IMR-90 (cell line): Measurements from ENCODE around the gene RAB2B.

Source experiments
- BHLHE40 ChIP-seq: fragments of 150-350 bp; IDR thresholded peaks from 2 replicates; pipeline ENCODE4 v1.6.1; 2016; ENCODE audit warnings: mild to moderate bottlenecking, low read depth, low read length
- CEBPB ChIP-seq: IDR thresholded peaks from 2 replicates; pipeline ENCODE4 v1.6.1; 2012; ENCODE audit warnings: low read depth, low read length, improper control_type of control experiment
- CHD1 ChIP-seq: IDR thresholded peaks from 2 replicates; pipeline ENCODE4 v1.6.1; 2012; ENCODE audit warnings: low read depth, low read length, improper control_type of control experiment
- FOS ChIP-seq: fragments of 150-350 bp; IDR thresholded peaks from 2 replicates; pipeline ENCODE4 v1.6.1; 2016; ENCODE audit warnings: low read depth, low read length
- MAZ ChIP-seq: IDR thresholded peaks from 2 replicates; pipeline ENCODE4 v1.6.1; 2012; ENCODE audit warnings: low read depth, mild to moderate bottlenecking, low read length, improper control_type of control experiment, moderate library complexity, borderline replicate concordance
- MXI1 ChIP-seq: IDR thresholded peaks from 2 replicates; pipeline ENCODE4 v1.6.1; 2012; ENCODE audit warnings: low read depth, mild to moderate bottlenecking, low read length, moderate library complexity, borderline replicate concordance
- POLR2A ChIP-seq: IDR thresholded peaks from 2 replicates; pipeline ENCODE4 v1.6.1; 2012; ENCODE audit warnings: mild to moderate bottlenecking, low read depth, low read length
- RAD21 ChIP-seq: IDR thresholded peaks from 2 replicates; pipeline ENCODE4 v1.6.1; 2012; ENCODE audit warnings: low read length, improper control_type of control experiment
- RCOR1 ChIP-seq: IDR thresholded peaks from 2 replicates; pipeline ENCODE4 v1.6.1; 2012; ENCODE audit warnings: mild to moderate bottlenecking, low read length, improper control_type of control experiment; ENCODE audit not compliant: insufficient replicate concordance
- RFX5 ChIP-seq: IDR thresholded peaks from 2 replicates; pipeline ENCODE4 v1.8.0; 2012; ENCODE audit warnings: low read depth, mild to moderate bottlenecking, low read length, moderate library complexity
- TF ChIP-seq, protein P1 (sequence below): conservative IDR thresholded peaks from 2 replicates; pipeline ENCODE4 v1.5.1; 2012; ENCODE audit warnings: mild to moderate bottlenecking, low read depth, low read length, improper control_type of control experiment
- TF ChIP-seq, protein P2 (sequence below): fragments of 150-350 bp; IDR thresholded peaks from 2 replicates; pipeline ENCODE4 v1.6.1; 2016; ENCODE audit warnings: low read depth, mild to moderate bottlenecking, low read length, moderate library complexity, borderline replicate concordance
- TF ChIP-seq, protein P3 (sequence below): fragments of 150-350 bp; IDR thresholded peaks from 2 replicates; pipeline ENCODE4 v1.6.1; 2017; ENCODE audit warnings: mild to moderate bottlenecking, antibody characterized with exemption, low read length, low read depth

DNA sequence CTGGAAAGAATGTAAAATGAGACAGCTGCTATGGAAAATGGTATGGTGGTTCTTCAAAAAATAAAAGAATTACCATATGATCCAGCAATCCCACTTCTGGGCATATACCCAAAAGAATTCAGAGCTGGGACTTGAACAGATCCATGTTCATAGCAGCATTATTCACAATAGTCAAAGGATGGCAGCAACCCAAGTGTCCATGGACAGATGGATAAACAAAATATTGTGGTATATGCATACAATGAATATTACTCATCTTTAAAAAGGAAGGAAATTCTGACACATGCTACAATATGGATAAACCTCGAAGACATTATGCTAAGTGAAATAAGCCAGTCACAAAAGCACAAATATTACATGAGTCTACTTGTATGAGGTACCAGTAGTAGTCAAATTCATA is 9.1 kb downstream of the RAB2B start:
- TF ChIP-seq, protein P1, sequence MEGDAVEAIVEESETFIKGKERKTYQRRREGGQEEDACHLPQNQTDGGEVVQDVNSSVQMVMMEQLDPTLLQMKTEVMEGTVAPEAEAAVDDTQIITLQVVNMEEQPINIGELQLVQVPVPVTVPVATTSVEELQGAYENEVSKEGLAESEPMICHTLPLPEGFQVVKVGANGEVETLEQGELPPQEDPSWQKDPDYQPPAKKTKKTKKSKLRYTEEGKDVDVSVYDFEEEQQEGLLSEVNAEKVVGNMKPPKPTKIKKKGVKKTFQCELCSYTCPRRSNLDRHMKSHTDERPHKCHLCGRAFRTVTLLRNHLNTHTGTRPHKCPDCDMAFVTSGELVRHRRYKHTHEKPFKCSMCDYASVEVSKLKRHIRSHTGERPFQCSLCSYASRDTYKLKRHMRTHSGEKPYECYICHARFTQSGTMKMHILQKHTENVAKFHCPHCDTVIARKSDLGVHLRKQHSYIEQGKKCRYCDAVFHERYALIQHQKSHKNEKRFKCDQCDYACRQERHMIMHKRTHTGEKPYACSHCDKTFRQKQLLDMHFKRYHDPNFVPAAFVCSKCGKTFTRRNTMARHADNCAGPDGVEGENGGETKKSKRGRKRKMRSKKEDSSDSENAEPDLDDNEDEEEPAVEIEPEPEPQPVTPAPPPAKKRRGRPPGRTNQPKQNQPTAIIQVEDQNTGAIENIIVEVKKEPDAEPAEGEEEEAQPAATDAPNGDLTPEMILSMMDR: no peak
- TF ChIP-seq POLR2A: no peak
- no peak for TF ChIP-seq CEBPB
- TF ChIP-seq RCOR1: no peak
- TF ChIP-seq CHD1: no peak
- TF ChIP-seq RFX5: no peak
- no peak for TF ChIP-seq MAZ
- TF ChIP-seq, protein P2, sequence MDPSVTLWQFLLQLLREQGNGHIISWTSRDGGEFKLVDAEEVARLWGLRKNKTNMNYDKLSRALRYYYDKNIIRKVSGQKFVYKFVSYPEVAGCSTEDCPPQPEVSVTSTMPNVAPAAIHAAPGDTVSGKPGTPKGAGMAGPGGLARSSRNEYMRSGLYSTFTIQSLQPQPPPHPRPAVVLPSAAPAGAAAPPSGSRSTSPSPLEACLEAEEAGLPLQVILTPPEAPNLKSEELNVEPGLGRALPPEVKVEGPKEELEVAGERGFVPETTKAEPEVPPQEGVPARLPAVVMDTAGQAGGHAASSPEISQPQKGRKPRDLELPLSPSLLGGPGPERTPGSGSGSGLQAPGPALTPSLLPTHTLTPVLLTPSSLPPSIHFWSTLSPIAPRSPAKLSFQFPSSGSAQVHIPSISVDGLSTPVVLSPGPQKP: no peak
- TF ChIP-seq FOS: no peak
- no peak for TF ChIP-seq MXI1
- TF ChIP-seq BHLHE40: no peak
- no peak for TF ChIP-seq RAD21
- TF ChIP-seq, protein P3, sequence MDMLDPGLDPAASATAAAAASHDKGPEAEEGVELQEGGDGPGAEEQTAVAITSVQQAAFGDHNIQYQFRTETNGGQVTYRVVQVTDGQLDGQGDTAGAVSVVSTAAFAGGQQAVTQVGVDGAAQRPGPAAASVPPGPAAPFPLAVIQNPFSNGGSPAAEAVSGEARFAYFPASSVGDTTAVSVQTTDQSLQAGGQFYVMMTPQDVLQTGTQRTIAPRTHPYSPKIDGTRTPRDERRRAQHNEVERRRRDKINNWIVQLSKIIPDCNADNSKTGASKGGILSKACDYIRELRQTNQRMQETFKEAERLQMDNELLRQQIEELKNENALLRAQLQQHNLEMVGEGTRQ: no peak
